ENCODE data around the gene SHOC1. TPM values are rescaled to one million over a fixed set of nuclear protein-coding genes. Genes with fewer than 3 reads are reported as not detected.

The SHOC1 gene
- total RNA-seq, 1 experiment from 2014 or later, result not detected

- POLR2A ChIA-PET (ENCODE audit: low non-redundant PET), result no interaction called here
- DNase-seq (ENCODE audit: low spot score), result no peak
- Histone ChIP-seq H3K9me3 (ENCODE audit: low read depth, low read length, poor library complexity, severe bottlenecking) (no peaks in the 10 kb centered on the region), H3K4me1 (ENCODE audit: insufficient read depth, low read length, poor library complexity, severe bottlenecking) (peaks cover 24% of the 10 kb centered on the region), H3K4me3 (ENCODE audit: low read depth, low read length, poor library complexity, severe bottlenecking) (no peak overlapping the region), H3K27me3 (replicated peaks; ENCODE audit: insufficient read depth, low read depth, low read length, poor library complexity) (no peaks in the 10 kb centered on the region), H3K36me3 (ENCODE audit: insufficient read depth, low read length, poor library complexity, severe bottlenecking) (no peaks in the 10 kb centered on the region), H3K27ac (ENCODE audit: low read depth, low read length, poor library complexity, severe bottlenecking) (no peak overlapping the region)
- intact Hi-C loops (cut with micrococcal nuclease; ENCODE audit: unreplicated experiment), result no loop called here
- CTCF ChIA-PET, result no interaction called here
- TF ChIP-seq CTCF (conservative IDR thresholded peaks at IDR 0.05; ENCODE audit: low read depth, low read length) (no peak), EZH2 (IDR thresholded peaks at IDR 0.05; ENCODE audit: borderline replicate concordance, low read depth, low read length, poor library complexity, severe bottlenecking) (no peak)
- no TSS peak for BruUV-seq (replicated peaks)
These were observed 41.6 kb upstream of the SHOC1 start for GRCh38 chr9:111836311-111836710.

GRCh38 chr9:111833941-111834340 is 39.2 kb upstream of the SHOC1 start:
- Histone ChIP-seq H3K4me1 (ENCODE audit: insufficient read depth, low read length, poor library complexity, severe bottlenecking) (peaks cover 9% of the 10 kb centered on the region), H3K4me3 (ENCODE audit: low read depth, low read length, poor library complexity, severe bottlenecking) (no peak overlapping the region), H3K36me3 (ENCODE audit: insufficient read depth, low read length, poor library complexity, severe bottlenecking) (no peaks in the 10 kb centered on the region), H3K27me3 (replicated peaks; ENCODE audit: insufficient read depth, low read depth, low read length, poor library complexity) (peaks cover 4% of the 10 kb centered on the region), H3K9me3 (ENCODE audit: low read depth, low read length, poor library complexity, severe bottlenecking) (no peaks in the 10 kb centered on the region), H3K27ac (ENCODE audit: low read depth, low read length, poor library complexity, severe bottlenecking) (no peak overlapping the region)
- no peak for DNase-seq (ENCODE audit: low spot score)
- no TSS peak for BruUV-seq (replicated peaks)
- ChIA-PET CTCF (no interaction called here), POLR2A (ENCODE audit: low non-redundant PET) (no interaction called here)
- intact Hi-C loops (cut with micrococcal nuclease; ENCODE audit: unreplicated experiment), result no loop called here
- no peak for TF ChIP-seq EZH2 (IDR thresholded peaks at IDR 0.05; ENCODE audit: borderline replicate concordance, low read depth, low read length, poor library complexity, severe bottlenecking)
- no peak for TF ChIP-seq CTCF (conservative IDR thresholded peaks at IDR 0.05; ENCODE audit: low read depth, low read length)

- Histone ChIP-seq H3K36me3 (ENCODE audit: insufficient read depth, low read length, poor library complexity, severe bottlenecking) (no peaks in the 10 kb centered on the region), H3K27me3 (replicated peaks; ENCODE audit: insufficient read depth, low read depth, low read length, poor library complexity) (peaks cover 4% of the 10 kb centered on the region), H3K9me3 (ENCODE audit: low read depth, low read length, poor library complexity, severe bottlenecking) (no peaks in the 10 kb centered on the region), H3K27ac (ENCODE audit: low read depth, low read length, poor library complexity, severe bottlenecking) (no peak overlapping the region), H3K4me1 (ENCODE audit: insufficient read depth, low read length, poor library complexity, severe bottlenecking) (no peaks in the 10 kb centered on the region), H3K4me3 (ENCODE audit: low read depth, low read length, poor library complexity, severe bottlenecking) (no peak overlapping the region)
- ChIA-PET POLR2A (ENCODE audit: low non-redundant PET) (no interaction called here), CTCF (no interaction called here)
- no peak for TF ChIP-seq CTCF (conservative IDR thresholded peaks at IDR 0.05; ENCODE audit: low read depth, low read length)
- no peak for TF ChIP-seq EZH2 (IDR thresholded peaks at IDR 0.05; ENCODE audit: borderline replicate concordance, low read depth, low read length, poor library complexity, severe bottlenecking)
- DNase-seq (ENCODE audit: low spot score), result no peak
- intact Hi-C loops (cut with micrococcal nuclease; ENCODE audit: unreplicated experiment), result no loop called here
- no TSS peak for BruUV-seq (replicated peaks)
These were observed 37.7 kb upstream of the SHOC1 start for GRCh38 chr9:111832449-111832848.

Data from A673 (cell line).